AG09309 (cell line): ENCODE data around the gene PDE10A.

ENCODE experiments used
- DNase-seq: peaks from one replicate; pipeline ENCODE4 v3.0.0-alpha.2; 2010; ENCODE audit warnings: low read depth
- H3K4me3 ChIP-seq: 2 replicates; pipeline ENCODE4 v1.5.1; 2011; ENCODE audit warnings: mild to moderate bottlenecking, low read depth, low read length, moderate library complexity; ENCODE audit not compliant: control insufficient read depth
- TF ChIP-seq, protein P1 (sequence below): IDR thresholded peaks from 2 replicates; pipeline ENCODE4 v1.5.1; 2011; ENCODE audit warnings: mild to moderate bottlenecking, low read depth, low read length, inconsistent platforms; ENCODE audit not compliant: insufficient read depth, control insufficient read depth; ENCODE audit errors: missing control alignments

The PDE10A gene

DNA sequence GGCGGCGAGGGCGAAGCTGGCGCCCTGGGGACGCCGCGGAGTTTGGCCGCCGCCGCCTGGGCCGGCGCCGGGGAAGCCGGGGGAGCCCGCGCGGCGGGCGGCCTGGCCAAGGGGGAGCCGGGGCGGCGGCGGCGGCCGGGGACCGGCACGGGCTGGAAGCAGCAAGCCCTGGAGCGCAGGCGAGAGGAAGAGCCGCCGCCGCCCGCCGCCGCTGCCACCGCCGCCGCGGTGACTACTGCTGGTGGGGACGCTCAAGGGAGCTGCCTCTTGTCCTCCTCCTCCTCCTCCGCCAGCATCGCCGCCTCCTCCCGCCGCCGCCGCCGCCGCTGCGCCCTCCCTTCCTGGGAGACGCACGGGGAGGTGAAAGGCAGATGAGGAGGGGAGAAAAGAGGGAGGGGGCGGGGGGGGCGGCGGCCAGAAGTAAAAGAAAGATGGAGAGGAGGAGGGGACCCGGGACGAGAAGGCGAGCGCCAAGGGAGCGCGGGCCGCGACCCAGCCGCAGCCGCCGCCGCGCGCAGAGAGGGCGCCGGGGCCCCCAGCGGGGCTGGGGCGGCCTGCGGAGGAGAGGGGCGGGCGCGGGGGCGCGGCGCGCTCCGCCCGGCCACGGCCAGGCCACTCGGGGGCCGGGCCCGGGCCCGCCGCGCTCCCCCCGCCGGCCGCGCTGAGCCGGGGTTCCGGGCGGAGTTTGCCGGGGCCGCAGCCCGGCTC lies 846 bp downstream of the PDE10A start:
- DNase-seq, result no peak
- TF ChIP-seq, protein P1, sequence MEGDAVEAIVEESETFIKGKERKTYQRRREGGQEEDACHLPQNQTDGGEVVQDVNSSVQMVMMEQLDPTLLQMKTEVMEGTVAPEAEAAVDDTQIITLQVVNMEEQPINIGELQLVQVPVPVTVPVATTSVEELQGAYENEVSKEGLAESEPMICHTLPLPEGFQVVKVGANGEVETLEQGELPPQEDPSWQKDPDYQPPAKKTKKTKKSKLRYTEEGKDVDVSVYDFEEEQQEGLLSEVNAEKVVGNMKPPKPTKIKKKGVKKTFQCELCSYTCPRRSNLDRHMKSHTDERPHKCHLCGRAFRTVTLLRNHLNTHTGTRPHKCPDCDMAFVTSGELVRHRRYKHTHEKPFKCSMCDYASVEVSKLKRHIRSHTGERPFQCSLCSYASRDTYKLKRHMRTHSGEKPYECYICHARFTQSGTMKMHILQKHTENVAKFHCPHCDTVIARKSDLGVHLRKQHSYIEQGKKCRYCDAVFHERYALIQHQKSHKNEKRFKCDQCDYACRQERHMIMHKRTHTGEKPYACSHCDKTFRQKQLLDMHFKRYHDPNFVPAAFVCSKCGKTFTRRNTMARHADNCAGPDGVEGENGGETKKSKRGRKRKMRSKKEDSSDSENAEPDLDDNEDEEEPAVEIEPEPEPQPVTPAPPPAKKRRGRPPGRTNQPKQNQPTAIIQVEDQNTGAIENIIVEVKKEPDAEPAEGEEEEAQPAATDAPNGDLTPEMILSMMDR, result no peak
- peak overlapping the region; percentile 26 for H3K4me3 ChIP-seq

DNA sequence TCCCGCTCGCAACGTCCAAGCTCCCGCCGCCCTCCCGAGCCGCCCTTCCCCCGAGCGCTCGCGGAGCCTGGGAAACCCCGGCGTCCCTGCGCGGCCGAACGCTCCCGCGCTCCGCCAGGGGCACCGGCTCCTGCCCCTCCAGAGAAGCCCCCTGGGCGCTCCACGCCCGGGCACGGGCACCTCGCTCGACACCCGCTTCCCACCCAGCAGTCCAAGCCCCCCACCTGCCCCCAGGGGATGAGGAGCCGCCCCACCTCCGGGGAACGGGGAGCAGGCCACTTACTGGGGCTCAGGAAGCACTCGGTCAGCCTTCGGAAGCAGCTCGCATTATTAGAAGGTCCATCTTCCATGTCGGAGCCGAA lies 1.4 kb downstream of the PDE10A start:
- TF ChIP-seq, protein P1, result no peak
- no peak for DNase-seq
- H3K4me3 ChIP-seq, result peak overlapping the region; percentile 26

DNA sequence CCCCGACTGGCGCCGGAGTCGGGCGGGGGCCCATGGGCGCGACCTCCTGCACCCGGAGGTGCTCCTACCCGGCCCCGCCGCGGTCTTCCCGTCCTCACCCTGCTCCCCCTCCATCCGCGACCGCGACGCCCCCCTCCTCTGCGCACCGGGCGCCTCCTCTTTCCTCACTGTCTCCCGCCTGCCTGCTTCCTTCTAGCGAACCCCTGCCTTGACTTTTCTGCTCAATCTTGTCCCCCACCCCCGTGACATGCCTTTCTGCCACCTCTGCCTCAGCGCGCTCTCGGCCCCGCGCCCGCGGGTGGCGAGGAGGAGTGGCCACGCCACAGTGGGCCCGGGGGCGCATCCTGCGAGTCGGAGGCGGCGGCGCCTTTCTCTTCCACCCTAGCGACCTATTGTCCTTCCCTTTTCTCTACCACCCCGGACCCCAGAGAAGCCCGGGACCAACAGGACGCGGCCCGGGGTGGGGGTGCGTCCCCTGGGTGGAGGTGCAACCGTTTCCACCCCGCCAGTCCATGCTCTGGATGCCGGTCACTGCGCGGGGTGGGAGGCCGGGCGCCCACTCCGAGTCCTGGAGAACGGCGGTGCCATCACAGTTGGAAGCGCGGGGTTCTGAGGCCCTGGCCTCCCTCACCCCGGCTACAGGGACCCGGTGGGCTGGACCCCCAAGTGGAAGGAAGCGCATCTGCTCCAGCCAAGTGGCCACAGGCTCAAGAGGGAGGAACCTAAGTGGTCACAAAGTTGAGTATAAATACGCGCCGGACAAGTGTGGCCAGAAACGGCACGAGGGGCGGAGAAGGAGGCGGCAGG lies 2.0 kb downstream of the PDE10A start:
- no peak for DNase-seq
- peak overlapping the region; percentile 14; the same call in 1 of the 2 replicates for H3K4me3 ChIP-seq
- TF ChIP-seq, protein P1, result no peak

DNA sequence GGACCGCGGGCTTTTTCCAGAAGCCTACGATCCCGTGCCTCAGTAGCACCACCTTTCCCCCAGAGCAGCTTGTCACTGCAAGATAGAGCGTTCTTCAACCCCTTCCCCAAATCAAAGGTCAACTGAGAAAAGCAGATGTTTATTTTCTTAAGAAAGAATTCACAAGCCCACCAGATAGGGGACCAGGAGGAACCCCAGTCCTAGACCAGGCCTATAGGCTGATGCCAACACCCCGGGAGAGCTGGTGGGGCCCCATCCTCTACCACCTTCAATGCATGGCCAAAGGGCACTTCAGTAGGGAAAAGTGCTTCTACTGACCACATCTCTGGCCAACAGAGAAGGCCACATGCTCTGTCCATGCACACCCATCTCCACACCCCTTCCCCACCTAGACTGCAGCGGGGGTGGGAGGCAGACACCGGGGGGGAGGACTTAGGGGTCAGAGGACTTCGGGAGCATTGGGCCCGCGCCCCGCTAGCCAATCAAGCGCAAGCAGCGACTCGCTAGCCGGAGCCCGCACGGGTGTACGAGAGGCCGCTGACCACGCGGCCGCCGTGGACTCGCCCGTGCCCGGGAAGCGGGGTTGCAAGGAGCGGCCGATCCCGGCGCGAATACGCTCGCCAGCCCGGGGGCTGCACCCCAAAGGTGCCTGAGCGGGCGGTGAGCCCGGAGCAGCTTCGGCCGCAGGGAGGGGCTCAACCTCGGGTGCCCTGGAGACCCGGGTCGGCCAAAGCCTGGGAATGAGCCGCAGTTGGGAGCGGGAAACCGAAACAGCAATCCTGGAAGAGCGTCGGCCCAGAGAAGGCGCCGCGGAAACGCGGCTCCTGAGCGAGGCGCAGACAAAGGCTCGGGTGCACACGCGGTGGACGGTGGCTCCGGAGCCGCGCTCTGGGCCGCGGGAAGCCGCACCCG lies 2.8 kb downstream of the PDE10A start:
- no peak for DNase-seq
- H3K4me3 ChIP-seq, result no peak overlapping the region; the same call in 1 of the 2 replicates
- TF ChIP-seq, protein P1, result no peak

DNA sequence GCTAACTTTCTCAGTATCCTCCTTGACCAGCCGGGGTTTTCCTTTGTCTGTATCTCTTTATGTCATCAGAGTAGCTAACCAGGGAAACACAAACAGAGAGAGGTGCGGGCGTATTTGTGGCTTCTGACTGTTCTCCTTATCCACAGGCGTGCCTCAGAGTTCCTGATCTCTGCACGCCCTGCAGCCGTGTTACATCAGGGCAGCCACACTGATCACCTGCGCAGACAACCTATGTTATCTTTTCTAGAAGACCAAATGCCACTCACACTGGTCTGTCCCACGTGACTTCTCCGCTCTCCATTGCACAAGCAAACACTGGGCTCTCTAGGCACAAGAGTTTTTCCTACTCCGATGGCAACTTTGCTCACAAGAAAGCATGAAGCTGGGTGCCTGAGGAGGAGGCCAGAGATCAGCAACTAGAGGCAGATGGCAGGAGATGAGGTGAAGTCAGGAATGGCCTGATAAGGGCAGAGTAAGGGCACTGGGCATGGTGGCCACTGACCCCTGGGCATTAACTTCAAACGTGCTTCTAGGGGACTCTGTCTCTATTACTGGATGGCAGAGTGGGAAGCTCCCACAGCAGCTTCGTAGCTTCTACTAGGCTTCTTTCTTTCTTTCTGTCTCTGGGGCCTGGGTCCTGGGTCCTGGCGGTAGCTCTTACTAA lies 4.5 kb downstream of the PDE10A start:
- DNase-seq, result no peak
- no peak overlapping the region for H3K4me3 ChIP-seq

More for the DNA sequence above, 4.5 kb downstream of the PDE10A start:
- TF ChIP-seq, protein P1, result no peak
